ENCODE data around the gene ADPRHL1. TPM values are rescaled to one million over a fixed set of nuclear protein-coding genes. Genes with fewer than 3 reads are reported as not detected.

Gene ADPRHL1
- total and polyA plus RNA-seq, 2 donors (not counting 3 experiments of a cell fraction or from before 2014, with no cell fraction given): 0.52 to 0.97 TPM

DNA sequence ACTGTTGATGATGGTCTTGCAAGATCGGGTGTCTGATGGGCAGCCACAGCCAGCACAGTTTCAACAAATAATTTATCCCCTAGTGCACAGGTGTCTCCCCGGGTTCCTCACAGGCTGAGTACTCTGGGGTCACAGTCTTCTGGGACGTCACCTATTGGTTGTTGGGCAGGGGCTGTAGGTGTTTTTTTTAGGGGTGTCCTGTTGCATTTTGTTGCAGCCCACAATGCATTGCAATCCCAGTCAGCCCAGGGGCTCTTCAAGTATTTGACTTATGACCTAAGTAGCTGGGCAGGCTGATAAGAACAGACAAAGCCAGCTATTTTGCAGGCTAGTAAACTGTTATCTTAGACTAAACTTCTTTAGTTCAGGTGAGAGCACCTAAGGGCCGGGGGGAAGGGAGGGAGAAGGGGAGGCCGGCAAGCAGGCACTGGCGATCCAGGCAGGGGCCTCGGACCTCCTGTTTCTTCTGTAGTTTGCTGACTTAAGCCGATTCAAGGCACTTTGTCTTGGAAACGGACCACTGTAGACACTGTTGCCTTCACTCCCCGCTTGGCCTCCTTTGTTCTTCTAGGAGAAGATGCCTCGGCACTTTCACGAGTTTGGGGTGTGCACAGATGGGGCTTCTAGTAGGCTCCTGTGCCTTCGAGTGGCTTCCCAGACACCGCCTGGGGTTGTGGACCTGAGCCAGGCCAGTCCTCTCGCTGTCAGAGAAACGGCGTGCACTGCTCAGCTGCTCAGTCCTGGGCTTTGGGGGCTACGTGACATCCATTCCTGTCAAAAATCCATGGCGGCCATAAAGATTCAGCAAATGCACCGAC is 55.5 kb downstream of the ADPRHL1 start:
- no peaks in the 10 kb centered on the region for H3K36me3 ChIP-seq (ENCODE audit: control insufficient read depth in 2 of 2, extremely low read depth in 1 of 2, insufficient read depth in 2 of 2, low read length in 2 of 2)
- H2AFZ ChIP-seq (ENCODE audit: low read depth, low read length): no peak overlapping the region
- no peaks in the 10 kb centered on the region for H3K79me2 ChIP-seq (ENCODE audit: control insufficient read depth, insufficient read depth, low read length)
- FAIRE-seq (no peak), DNase-seq (ENCODE audit: low read depth, low spot score) (no peak)
- ChIA-PET POLR2A (no interaction called here), CTCF (interaction anchor here (1.4 kb wide), 1 partner anchor 11 kb away, joined by 5 read pairs; no protein-coding TSS in a partner anchor)
- H4K20me1 ChIP-seq (replicated peaks; ENCODE audit: control insufficient read depth, extremely low read depth, insufficient read depth, low read length): no peaks in the 10 kb centered on the region
- dilution Hi-C loops (cut with MboI; ENCODE audit: extremely low pct_ligation_motif_present, low sequenced_read_pairs) (no loop called here), intact Hi-C loops (cut with micrococcal nuclease) (loop anchor here (5.0 kb wide), 1 partner anchor 164 kb away; no protein-coding TSS in a partner anchor)
- H3K4me1 ChIP-seq (ENCODE audit: control insufficient read depth, extremely low read depth, insufficient read depth, low read length): peaks cover 3% of the 10 kb centered on the region
- H3K9me3 ChIP-seq (replicated peaks; ENCODE audit: control insufficient read depth, insufficient read depth, low read length): no peaks in the 10 kb centered on the region
- no peak for TF ChIP-seq EZH2 (IDR thresholded peaks at IDR 0.05; ENCODE audit: borderline replicate concordance, low read depth, low read length, severe bottlenecking)
- no peak for TF ChIP-seq JUN (IDR thresholded peaks at IDR 0.05; ENCODE audit: borderline replicate concordance, insufficient read depth, insufficient read length, low read depth)
- TF ChIP-seq FOS (IDR thresholded peaks at IDR 0.05; ENCODE audit: borderline replicate concordance, insufficient read depth, low read length): no peak
- no peak for TF ChIP-seq POLR2AphosphoS5 (IDR thresholded peaks at IDR 0.05; ENCODE audit: insufficient read depth, low read depth, low read length)
- no peak for TF ChIP-seq MAX (IDR thresholded peaks at IDR 0.05; ENCODE audit: insufficient read depth, insufficient read length)
- TF ChIP-seq MYC (IDR thresholded peaks at IDR 0.05; ENCODE audit: low read depth, low read length): no peak
- TF ChIP-seq CTCF (IDR thresholded peaks at IDR 0.05; ENCODE audit: extremely low read depth in 1 of 2, insufficient read depth in 1 of 2, low read depth in 1 of 2, low read length in 2 of 2): no peak
- H3K4me3 ChIP-seq (replicated peaks in 1 of 3; ENCODE audit: insufficient read depth in 1 of 3, low read depth in 1 of 3, low read length in 3 of 3): no peak overlapping the region
- H3K9ac ChIP-seq (replicated peaks; ENCODE audit: extremely low read depth, insufficient read depth, low read length): no peak overlapping the region
- no peaks in the 10 kb centered on the region for H3K9me1 ChIP-seq (replicated peaks; ENCODE audit: control insufficient read depth, extremely low read depth, insufficient read depth, low read length)
- H3K27ac ChIP-seq (ENCODE audit: insufficient read depth, low read depth, low read length): no peak overlapping the region
- H3K27me3 ChIP-seq (ENCODE audit: control insufficient read depth in 2 of 2, insufficient read depth in 2 of 2, low read length in 2 of 2): no peaks in the 10 kb centered on the region
- no TSS peak for BruUV-seq (replicated peaks)
- no peak overlapping the region for H3K4me2 ChIP-seq (ENCODE audit: insufficient read depth, low read length)

All from endothelial cell of umbilical vein (primary cell).